HG03045 (cell line): Measurements from ENCODE around the gene MTG1.

Experiments used
- ATAC-seq: cut with Tn5 transposase; IDR thresholded peaks from one replicate; pipeline ENCODE4 v1.9.1; 2021; ENCODE audit warnings: mild to moderate bottlenecking, moderate library complexity; ENCODE audit not compliant: unreplicated experiment

Gene MTG1, protein sequence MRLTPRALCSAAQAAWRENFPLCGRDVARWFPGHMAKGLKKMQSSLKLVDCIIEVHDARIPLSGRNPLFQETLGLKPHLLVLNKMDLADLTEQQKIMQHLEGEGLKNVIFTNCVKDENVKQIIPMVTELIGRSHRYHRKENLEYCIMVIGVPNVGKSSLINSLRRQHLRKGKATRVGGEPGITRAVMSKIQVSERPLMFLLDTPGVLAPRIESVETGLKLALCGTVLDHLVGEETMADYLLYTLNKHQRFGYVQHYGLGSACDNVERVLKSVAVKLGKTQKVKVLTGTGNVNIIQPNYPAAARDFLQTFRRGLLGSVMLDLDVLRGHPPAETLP

DNA sequence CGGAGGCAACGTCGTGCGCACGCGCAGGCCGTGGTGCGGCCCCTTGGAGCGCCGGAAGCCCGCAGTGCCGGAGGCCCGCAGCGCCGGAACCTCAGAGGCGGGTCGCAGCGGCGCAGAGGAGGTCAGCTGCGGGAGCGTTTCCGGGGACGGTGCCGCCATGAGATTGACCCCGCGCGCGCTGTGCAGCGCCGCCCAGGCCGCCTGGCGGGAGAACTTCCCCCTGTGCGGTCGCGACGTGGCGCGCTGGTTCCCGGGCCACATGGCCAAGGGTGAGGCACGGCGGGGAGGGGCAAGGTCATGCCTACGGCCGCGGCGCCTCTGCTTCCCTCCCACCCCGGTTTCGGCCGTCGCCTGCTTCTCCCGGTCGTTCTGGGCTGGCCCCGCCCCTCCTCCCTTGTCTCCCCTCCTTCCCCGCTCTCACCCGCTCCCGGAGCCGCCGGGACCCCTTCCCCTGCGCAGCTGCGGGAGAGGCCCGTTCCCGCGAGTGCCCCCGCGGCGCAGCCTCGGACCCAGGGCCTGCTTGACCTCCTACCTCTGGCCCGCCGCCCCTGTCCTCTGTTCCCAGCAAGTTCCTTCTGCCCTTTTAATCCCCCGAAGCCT, at the start of gene MTG1:
Gene MTG1 (plus strand): TSS at position 94 of the 600 bp plus-strand sequence. CDS start 64 bp downstream, at position 158.
- peak; percentile 81 for ATAC-seq

GRCh38 chr10:133344236-133344635, 49.7 kb upstream of the MTG1 start:
- ATAC-seq = no peak

GRCh38 chr10:133346413-133346812, 47.5 kb upstream of the MTG1 start:
- ATAC-seq = no peak

GRCh38 chr10:133347710-133348517, 46.0 kb upstream of the MTG1 start:
- ATAC-seq = no peak

DNA sequence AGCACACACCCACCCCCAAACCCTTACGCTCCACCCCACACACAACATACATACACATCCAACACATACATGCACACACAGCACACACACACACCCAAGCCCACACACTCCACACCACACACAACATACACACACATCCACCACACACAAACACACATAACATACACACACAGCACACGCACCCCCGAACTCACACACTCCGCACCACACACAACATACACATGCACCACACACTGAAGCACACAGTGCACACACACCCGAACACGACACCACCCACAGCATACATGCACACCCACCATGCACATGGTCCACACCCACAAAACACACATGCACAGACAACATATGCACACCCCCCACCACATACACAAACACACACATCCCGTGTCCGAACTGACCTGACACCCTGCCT, 44.8 kb upstream of the MTG1 start:
- ATAC-seq = no peak

DNA sequence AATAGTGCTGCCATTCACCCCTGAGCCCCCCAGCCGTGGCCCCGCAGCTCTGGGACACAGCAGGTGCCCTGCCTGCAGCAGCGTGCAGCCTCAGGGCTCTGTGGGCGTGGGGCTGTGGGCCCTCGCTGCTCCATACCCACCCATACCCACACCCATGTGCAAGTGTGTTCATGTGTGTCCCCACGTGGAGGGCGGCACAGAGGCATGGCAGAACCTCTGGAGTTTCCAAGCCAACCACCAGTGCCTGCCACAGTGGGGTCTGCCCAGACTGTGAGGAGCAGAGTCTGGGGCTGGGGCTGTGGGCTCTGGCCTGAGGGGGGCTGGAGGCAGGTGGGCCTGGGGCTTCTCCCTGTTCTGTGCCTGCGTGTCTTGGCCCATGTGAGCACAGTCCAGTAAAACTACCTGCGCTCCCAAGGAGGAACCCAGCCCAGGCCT, 44.4 kb upstream of the MTG1 start:
- ATAC-seq = no peak

GRCh38 chr10:133350283-133350949, 43.5 kb upstream of the MTG1 start:
- ATAC-seq = no peak

DNA sequence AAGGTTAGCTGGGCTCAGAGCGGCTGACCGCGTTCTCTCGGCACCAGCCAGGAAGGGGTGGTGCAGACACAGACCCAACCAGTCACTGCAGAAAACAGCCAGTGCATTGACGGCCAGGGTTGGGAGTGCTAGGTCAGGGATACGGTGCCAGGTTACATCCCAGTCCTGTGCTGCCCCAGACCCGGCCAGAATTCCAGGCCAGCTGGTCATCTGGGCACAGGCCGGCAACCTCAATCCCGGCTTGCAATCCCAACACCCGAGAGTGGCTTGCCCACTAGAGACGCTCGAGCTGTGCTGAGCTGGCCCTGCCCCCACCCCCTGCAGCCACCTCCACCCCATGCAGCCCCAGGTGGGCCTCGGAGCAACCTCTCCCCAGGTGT, 43.0 kb upstream of the MTG1 start:
- ATAC-seq = no peak

- no peak for ATAC-seq
Measured at GRCh38 chr10:133351408-133352318, 42.3 kb upstream of the MTG1 start.

DNA sequence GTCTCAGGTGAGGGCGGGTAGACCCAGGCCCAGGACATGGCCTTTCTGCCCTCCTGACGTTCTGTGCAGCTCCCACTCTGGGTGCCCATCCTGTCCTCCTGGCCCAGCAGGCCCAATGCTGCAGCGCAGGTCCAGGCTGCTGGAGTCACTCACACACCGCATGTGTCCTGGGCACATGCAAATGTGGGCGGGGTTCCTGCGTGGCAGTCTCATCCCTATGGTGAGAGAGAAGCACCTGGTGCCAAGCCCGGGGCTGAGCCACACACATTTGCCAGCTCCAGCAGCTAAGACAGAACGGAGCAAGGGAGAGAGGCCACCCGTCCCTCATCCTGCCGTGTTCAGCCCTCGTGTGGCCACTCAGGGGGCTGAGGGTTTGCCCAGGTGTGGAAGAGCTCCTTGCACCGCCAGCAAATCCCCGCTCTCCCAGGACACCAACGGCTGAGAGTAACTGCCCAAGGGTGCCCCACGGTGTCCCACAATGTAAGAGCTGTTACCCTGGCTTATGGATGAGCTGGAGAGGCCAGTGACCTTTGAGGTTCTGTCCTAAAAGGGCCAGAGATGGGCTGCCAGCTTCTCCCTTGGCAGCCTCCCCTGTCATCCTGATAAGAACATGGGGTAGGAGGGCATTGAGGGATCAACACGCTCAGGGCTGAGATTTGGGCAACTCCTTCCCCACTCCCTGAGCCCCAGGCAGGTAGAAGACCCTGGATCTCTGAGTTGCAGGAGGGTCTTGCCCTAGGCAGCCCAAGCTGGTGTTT, 40.6 kb upstream of the MTG1 start:
- ATAC-seq = no peak

DNA sequence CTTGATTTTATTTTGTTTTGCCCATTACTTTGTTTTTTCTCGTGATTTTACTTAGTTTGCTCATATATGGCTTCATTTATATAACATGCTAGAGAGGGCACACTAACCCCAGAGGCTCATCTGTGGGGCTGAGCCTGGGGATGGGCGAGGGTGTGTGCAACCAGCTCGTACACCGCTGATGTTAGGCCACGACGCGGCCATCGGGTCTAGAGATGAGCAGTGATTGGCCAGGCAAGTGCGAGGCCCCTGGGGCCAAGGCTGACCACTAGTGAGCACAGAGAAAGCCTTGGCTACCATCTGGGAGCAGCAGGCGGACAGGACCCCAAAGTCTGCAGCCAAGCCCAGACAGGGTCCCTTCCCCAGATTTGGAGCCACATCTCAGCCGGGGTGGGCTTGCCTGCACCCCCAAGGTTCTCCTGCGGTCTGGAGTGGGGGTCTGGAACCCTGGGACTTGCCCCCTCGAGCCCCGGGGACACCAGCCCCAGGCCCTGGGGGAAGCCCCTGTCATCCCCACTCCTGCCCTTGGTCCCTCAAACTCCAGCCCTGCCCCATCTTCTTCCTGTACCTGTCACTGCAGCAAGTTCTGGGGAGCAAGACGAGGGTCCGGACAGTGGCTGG, 39.9 kb upstream of the MTG1 start:
- no peak for ATAC-seq

- ATAC-seq = no peak
Measured at GRCh38 chr10:133354672-133355240, 39.2 kb upstream of the MTG1 start.

DNA sequence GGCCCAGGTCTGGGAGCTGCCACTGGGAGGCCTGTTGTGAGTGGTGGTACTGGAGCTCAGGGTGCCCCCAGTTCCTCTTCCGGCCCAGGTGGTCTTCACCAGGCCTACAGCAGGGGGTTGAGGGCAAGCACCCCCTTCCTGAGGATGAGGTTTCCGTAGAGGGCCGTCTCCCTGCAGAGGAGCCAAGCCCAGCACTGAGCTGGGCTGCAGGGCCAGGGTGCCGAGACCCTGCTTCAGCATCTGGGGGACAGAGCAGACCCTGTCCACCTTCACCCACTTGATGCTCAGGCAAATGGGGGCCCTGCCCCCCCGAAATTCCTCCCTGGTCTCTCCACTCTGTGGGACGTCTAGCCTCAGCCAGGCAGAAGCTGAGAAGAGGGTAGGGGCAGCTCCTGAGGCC, 38.7 kb upstream of the MTG1 start:
- ATAC-seq = no peak

DNA sequence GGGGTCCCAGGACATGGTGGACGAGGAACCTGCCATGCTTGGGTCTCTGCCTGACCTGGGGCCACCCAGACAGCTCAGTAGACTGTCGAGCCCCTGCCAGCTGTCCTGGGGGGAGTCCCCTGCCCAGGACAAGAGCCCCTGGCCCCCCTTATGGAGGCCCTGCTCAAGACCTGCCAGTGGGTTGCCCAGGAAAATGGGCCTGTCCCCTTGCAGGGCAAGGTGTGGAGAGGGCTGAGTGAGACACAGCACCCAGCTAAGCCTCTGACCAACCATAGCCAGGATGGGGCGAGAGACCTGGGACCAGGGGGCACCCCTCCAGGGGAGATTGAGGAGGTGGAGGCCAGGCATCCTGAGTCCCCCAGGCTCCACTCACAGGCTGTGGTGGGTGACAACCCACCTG, 38.0 kb upstream of the MTG1 start:
- no peak for ATAC-seq

DNA sequence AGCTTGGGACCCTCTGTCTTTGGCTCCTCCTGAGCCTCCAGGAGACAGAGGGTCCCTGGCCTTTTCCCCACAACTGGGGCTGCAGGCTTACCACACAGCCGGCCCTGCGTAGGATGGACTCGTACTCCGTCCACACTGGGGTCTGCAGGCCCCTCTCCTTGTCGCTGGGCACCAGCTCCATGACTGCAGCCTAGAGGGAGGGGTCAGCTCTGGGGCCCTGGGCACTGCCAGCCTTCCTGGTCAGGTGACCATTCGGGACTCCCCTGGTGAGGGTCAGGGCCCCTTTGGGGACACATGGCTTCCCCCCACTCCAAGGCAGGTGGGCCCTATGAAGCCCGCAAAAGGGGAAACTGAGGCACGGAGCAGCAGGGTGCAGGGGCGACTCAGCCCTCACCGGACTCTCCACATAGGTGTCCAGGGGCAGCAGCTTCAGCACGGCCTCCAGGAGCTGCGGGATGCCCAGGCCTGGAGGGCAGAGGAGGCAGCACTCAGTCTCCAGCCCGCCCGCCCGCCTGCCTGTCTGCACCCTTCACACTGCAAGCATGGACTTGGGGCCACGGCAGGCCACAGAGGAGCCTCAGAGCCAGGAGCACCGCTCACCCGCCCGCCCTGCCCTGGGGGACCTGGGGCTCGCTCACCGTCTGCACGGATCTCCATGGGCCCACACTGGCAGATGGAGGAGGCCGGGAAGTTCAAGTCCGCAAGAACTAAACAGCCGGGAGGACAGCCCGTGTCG, 37.2 kb upstream of the MTG1 start:
- no peak for ATAC-seq

DNA sequence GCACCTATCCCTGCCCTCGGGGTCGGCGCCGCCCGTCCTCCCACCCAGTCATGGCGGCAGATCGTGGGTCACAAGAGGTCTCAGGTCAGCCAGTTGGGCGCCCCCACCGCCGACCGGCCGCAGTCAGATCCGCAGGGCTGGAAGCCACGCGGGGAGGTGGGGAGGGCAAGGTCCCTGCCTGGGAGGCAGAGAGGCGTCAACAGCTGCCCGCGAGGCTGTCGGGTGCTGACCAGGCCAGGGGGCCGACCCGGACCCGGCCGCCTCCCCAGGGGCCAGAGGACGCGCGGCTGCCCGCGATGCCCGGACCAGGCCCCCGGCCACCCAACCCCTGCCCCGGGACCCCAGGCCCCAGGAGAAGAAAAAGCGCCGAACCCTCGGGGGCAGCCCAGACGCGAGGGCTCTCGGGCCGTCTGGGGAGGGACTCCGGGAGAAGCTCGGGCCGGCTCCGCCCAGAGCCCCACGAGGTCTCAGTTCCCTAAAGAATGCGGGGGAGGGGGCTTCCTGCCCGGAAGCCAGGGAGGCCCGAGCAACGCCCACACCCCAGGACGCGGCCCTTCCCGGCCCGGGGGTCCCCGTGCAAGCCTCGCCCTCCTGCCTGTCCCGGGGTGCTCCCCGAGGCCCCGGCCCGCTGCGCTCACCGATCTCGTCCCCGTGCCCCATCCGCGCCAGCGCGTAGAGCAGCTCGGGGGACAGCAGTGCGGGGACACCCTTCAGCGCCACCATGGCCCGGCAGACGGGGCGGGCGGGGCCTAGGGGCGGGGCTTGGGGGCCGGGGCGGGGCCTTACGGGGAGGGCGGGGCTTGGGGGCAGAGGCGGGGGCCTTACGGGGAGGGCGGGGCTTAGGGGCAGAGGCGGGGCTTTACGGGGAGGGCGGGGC, 36.4 kb upstream of the MTG1 start, which contains the start of gene FUOM:
Gene FUOM (minus strand): TSS at position 735 of the 877 bp plus-strand sequence. CDS start 12 bp downstream, at position 723.
- ATAC-seq = peak; percentile 59
